GM12878 (cell line): ENCODE results near the gene SLC1A1. TPM values are rescaled to one million over a fixed set of nuclear protein-coding genes. Genes with fewer than 3 reads are reported as not detected.
A peak's percentile ranks its signal among the peaks of the same experiment; 100 is the strongest.

Experiments used
- ATAC-seq: fragments of 200-7000 bp; cut with Tn5 transposase; 3 replicates; pipeline ENCODE4 v1.9.1; 2020; ENCODE audit warnings: mild to moderate bottlenecking, moderate library complexity
- BruUV-seq: library from RNA; stranded (reverse); fragments of 400-500 nt; replicated peaks from 2 replicates; lab custom pipeline; 2021; lab: Mats Ljungman, UMichigan
- CTCF ChIA-PET: fragments of 300-600 bp; sonication (Branson Sonifier 250); formaldehyde crosslinking; extraction: SDS; loops from one replicate; lab custom pipeline; 2021; ENCODE audit warnings: inconsistent platforms; lab: Yijun Ruan, JAX
- POLR2A ChIA-PET: fragments of 350-600 bp; formaldehyde crosslinking; extraction: SDS; loops from one replicate; lab custom pipeline; 2021; ENCODE audit warnings: inconsistent platforms; lab: Charles Lee
- RAD21 ChIA-PET: fragments of 300-600 bp; sonication (Branson Sonifier 250); formaldehyde crosslinking; loops from one replicate; lab custom pipeline; 2023; ENCODE audit warnings: antibody characterized with exemption; ENCODE audit not compliant: unreplicated experiment; lab: Charles Lee
- SMC1A ChIA-PET: fragments of 300-600 bp; sonication (Branson Sonifier 250); formaldehyde crosslinking; loops from one replicate; lab custom pipeline; 2023; ENCODE audit not compliant: unreplicated experiment, uncharacterized antibody; lab: Charles Lee
- DNase-seq: peaks from one replicate; pipeline ENCODE4 v3.0.0-alpha.2; 2011; ENCODE audit warnings: low read depth, low spot score
- FAIRE-seq: peaks from 3 replicates; lab custom pipeline; 2011; peaks lifted over from hg19 to GRCh38; lab: Jason Lieb, UNC
- H2AFZ ChIP-seq: 2 replicates; pipeline ENCODE4 v1.6.0; 2011; ENCODE audit warnings: low read depth, low read length, control low read depth; ENCODE audit not compliant: control insufficient read depth
- H3K27ac ChIP-seq: 2 replicates; pipeline ENCODE4 v1.5.1; 2011; ENCODE audit warnings: control low read depth; ENCODE audit not compliant: control insufficient read depth, insufficient read depth
- H3K27me3 ChIP-seq, 2 experiments: replicated peaks in 1 of 2; 2 replicates each; pipeline versions ENCODE4 v1.6.0 to v1.6.1; 2011; ENCODE audit warnings: low read length in 1 of 2; ENCODE audit not compliant: control insufficient read depth in 2 of 2, insufficient read depth in 2 of 2
- H3K36me3 ChIP-seq, 2 experiments: 2 replicates each; pipeline ENCODE4 v1.5.1; 2011; ENCODE audit warnings: low read length in 1 of 2; ENCODE audit not compliant: control insufficient read depth in 2 of 2, insufficient read depth in 2 of 2
- H3K4me1 ChIP-seq: 2 replicates; pipeline ENCODE4 v1.6.1; 2011; ENCODE audit warnings: mild to moderate bottlenecking, low read length, moderate library complexity, mixed read lengths; ENCODE audit not compliant: control insufficient read depth, insufficient read depth
- H3K4me2 ChIP-seq: 2 replicates; pipeline ENCODE4 v1.6.0; 2011; ENCODE audit warnings: control low read depth; ENCODE audit not compliant: control insufficient read depth, insufficient read depth
- H3K4me3 ChIP-seq: fragments of 200-600 bp; sonication (generic); 2 replicates; pipeline ENCODE4 v1.5.1; 2016
- H3K79me2 ChIP-seq: 2 replicates; pipeline ENCODE4 v1.6.0; 2011; ENCODE audit warnings: low read length; ENCODE audit not compliant: control insufficient read depth, insufficient read depth
- H3K9ac ChIP-seq: 2 replicates; pipeline ENCODE4 v1.8.0; 2011; ENCODE audit warnings: low read length, control low read depth, mixed read lengths; ENCODE audit not compliant: control insufficient read depth, insufficient read depth
- H3K9me3 ChIP-seq: replicated peaks from 3 replicates; pipeline ENCODE4 v1.5.1; 2011; ENCODE audit warnings: mild to moderate bottlenecking, low read length; ENCODE audit not compliant: control insufficient read depth, insufficient read depth
- H4K20me1 ChIP-seq: 2 replicates; pipeline ENCODE4 v1.6.0; 2011; ENCODE audit not compliant: control insufficient read depth, insufficient read depth
- ATF7 ChIP-seq: fragments of 450-650 bp; IDR thresholded peaks from 2 replicates; pipeline ENCODE4 v1.6.1; 2016; ENCODE audit warnings: low read depth, mild to moderate bottlenecking
- DPF2 ChIP-seq: fragments of 450-650 bp; IDR thresholded peaks from 2 replicates; pipeline ENCODE4 v1.6.1; 2017; ENCODE audit warnings: mild to moderate bottlenecking
- EED ChIP-seq: sonication (generic); IDR thresholded peaks from 2 replicates; pipeline ENCODE4 v1.6.1; 2016; ENCODE audit warnings: antibody characterized with exemption, low read depth
- EGR1 ChIP-seq, 2 experiments: IDR thresholded peaks; 1 replicate in 1 of 2; 2 replicates in 1 of 2; pipeline ENCODE4 v1.6.1; 2011 to 2012; ENCODE audit warnings: low read depth in 2 of 2, low read length in 2 of 2, borderline replicate concordance in 1 of 2, mild to moderate bottlenecking in 1 of 2, moderate library complexity in 1 of 2
- GATAD2B ChIP-seq: fragments of 450-650 bp; conservative IDR thresholded peaks from 2 replicates; pipeline ENCODE4 v1.6.1; 2017; ENCODE audit warnings: low read depth, mild to moderate bottlenecking, moderate library complexity
- JUND ChIP-seq: IDR thresholded peaks from 2 replicates; pipeline ENCODE4 v1.6.1; 2012; ENCODE audit warnings: low read depth, mild to moderate bottlenecking, low read length, improper control_type of control experiment, moderate library complexity
- PKNOX1 ChIP-seq: fragments of 450-650 bp; IDR thresholded peaks from 2 replicates; pipeline ENCODE4 v1.6.1; 2016; ENCODE audit warnings: mild to moderate bottlenecking
- PRDM15 ChIP-seq: fragments of 450-650 bp; formaldehyde crosslinking; IDR thresholded peaks from 2 replicates; pipeline ENCODE4 v1.4.0; 2020; ENCODE audit warnings: mild to moderate bottlenecking, moderate library complexity
- RELB ChIP-seq: fragments of 450-650 bp; IDR thresholded peaks from 2 replicates; pipeline ENCODE4 v1.6.1; 2017; ENCODE audit warnings: low read depth, mild to moderate bottlenecking, moderate library complexity
- SUPT20H ChIP-seq: IDR thresholded peaks from 2 replicates; pipeline ENCODE4 v1.6.1; 2011; ENCODE audit warnings: low read depth, mild to moderate bottlenecking, low read length, moderate library complexity, borderline replicate concordance; ENCODE audit not compliant: control insufficient read depth
- TARDBP ChIP-seq: IDR thresholded peaks from 2 replicates; pipeline ENCODE4 v1.6.1; 2016; ENCODE audit warnings: borderline replicate concordance
- ZBED1 ChIP-seq: IDR thresholded peaks from 2 replicates; pipeline ENCODE4 v1.6.1; 2016; ENCODE audit warnings: borderline replicate concordance
- ZNF207 ChIP-seq: fragments of 450-650 bp; IDR thresholded peaks from 2 replicates; pipeline ENCODE4 v1.6.1; 2014; ENCODE audit warnings: antibody characterized with exemption, mild to moderate bottlenecking, borderline replicate concordance
- ZNF274 ChIP-seq: IDR thresholded peaks from one replicate; pipeline ENCODE4 v1.8.0; 2011; ENCODE audit not compliant: insufficient read length, insufficient read depth
- WGBS: methylation state at CpG from one replicate; pipeline ENCODE4 v1.1.6; 2016; ENCODE audit warnings: low lambda C conversion rate; ENCODE audit not compliant: insufficient replicate concordance, insufficient coverage; ENCODE audit errors: missing lambda C conversion rate; 5-methylcytosine and 5-hydroxymethylcytosine counted together
- in situ Hi-C: fragments of 300-500 bp; cut with MboI; formaldehyde crosslinking; loops from 9 replicates; pipeline ENCODE4 v1.14.3; 2018; ENCODE audit warnings: mixed read lengths
- intact Hi-C: fragments of 100-400 bp; cut with micrococcal nuclease; formaldehyde crosslinking; loops from one replicate; pipeline ENCODE4 v1.14.2; 2022; ENCODE audit not compliant: unreplicated experiment
- polyA plus RNA-seq, 11 experiments: library from polyadenylated mRNA; depleted of rRNA in 4 of 11; unstranded in 6 of 11; stranded (reverse) in 5 of 11; fragments of >200 nt; fragmentation: Nextera tagmentation in 4 of 11; fragmentation: Illumina TruSeq in 1 of 11; extraction: Ambion mirVana in 4 of 11; extraction: Trizol in 1 of 11; gene quantifications; 1 replicate in 1 of 11; 2 replicates in 10 of 11; pipeline versions ENCODE4 v1.2.1 to v1.2.3, GENCODE V29; 2011 to 2016; ENCODE audit warnings: inconsistent platforms in 2 of 11, missing spikeins in 2 of 11, low read depth in 1 of 11
- total RNA-seq, 4 experiments: library from RNA; depleted of rRNA in 3 of 4; stranded (reverse); fragments of >200 nt in 3 of 4; fragmentation: Illumina TruSeq in 1 of 4; extraction: Trizol in 1 of 4; gene quantifications; 2 replicates each; pipeline versions ENCODE4 v1.2.1 to v1.2.3, GENCODE V29; 2013 to 2021

The SLC1A1 gene
- total and polyA plus RNA-seq, 10 of the 15 experiments (the other 5 are each of a cell fraction or from before 2014, with no cell fraction given) = 4.2 to 24.9 (median 18.3) TPM

DNA sequence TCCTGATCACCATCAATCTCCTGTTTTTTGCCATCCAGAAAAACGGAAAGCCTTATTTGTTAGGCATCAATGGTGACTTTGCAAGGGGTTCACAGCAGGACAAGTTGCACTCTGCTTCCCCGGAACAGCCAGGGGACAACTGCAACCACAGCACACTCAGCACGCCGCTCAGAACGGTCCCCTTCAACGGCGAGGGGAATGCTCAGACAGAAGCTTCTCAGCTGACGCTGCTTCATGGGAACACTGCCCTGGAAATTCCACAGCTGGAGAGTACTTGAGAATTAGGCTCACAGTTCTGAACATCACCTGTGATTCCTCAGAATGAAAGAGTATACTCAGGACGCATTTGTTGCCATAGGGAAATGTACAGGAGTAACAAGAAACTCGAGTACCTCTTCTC, 131.7 kb downstream of the SLC1A1 start (continued):
- TF ChIP-seq EGR1 (IDR thresholded peaks at IDR 0.05; ENCODE audit: borderline replicate concordance in 1 of 2, low read depth in 2 of 2, low read length in 2 of 2) (no peak), TARDBP (no peak), JUND (no peak), PKNOX1 (no peak), ZNF207 (no peak), ATF7 (no peak)

- FAIRE-seq (peak; percentile 56), ATAC-seq (no peak)
- CTCF ChIA-PET = no interaction called here
- TF ChIP-seq DPF2 (no peak), PRDM15 (CRISPR knock-in tag) (no peak), EED (no peak), JUND (no peak), SUPT20H (no peak), GATAD2B (no peak), RELB (no peak), ZBED1 (no peak), ZNF274 (no peak)
Measured at GRCh38 chr9:4630836-4631235, 140.6 kb downstream of the SLC1A1 start.

More at GRCh38 chr9:4630836-4631235, 140.6 kb downstream of the SLC1A1 start:
- BruUV-seq = no TSS peak
- Histone ChIP-seq H3K4me3 (no peak overlapping the region), H2AFZ (no peak overlapping the region), H3K4me2 (no peak overlapping the region), H4K20me1 (no peaks in the 10 kb centered on the region), H3K4me1 (no peaks in the 10 kb centered on the region), H3K9me3 (no peaks in the 10 kb centered on the region), H3K9ac (no peak overlapping the region), H3K27me3 (no peaks in the 10 kb centered on the region), H3K36me3 (no peaks in the 10 kb centered on the region), H3K79me2 (no peaks in the 10 kb centered on the region), H3K27ac (no peak overlapping the region)
- 71% methylated on average over 2 of the region's 2 CpGs for WGBS
- ChIA-PET POLR2A (no interaction called here), SMC1A (no interaction called here), RAD21 (no interaction called here)
- in situ Hi-C loops (no loop called here), intact Hi-C loops (loop anchor here (5.0 kb wide), 1 partner anchor 314 kb away; no protein-coding TSS in a partner anchor)
- DNase-seq = no peak
